Mesothelial cell of epicardium (in vitro differentiated cells): Measurements from ENCODE around the gene CDKL4. TPM values are rescaled to one million over a fixed set of nuclear protein-coding genes. Genes with fewer than 3 reads are reported as not detected.
"Not testable (repeated sequence)": the region's sequence is repeated elsewhere in the genome, so short reads cannot be mapped to it uniquely, and the experiment has no call there.

Experiments
- DNase-seq, 2 experiments: peaks; one replicate each; pipeline ENCODE4 v3.0.0; 2021; ENCODE audit warnings: low spot score in 2 of 2; ENCODE audit not compliant: unreplicated experiment in 2 of 2
- H3K27ac Mint-ChIP-seq: 2 replicates; pipeline ENCODE4 v1.8.0; 2021; ENCODE audit warnings: mixed read lengths
- H3K27me3 Mint-ChIP-seq: 2 replicates; pipeline ENCODE4 v1.8.0; 2021; ENCODE audit warnings: low read depth, mixed read lengths
- H3K36me3 Mint-ChIP-seq: 2 replicates; pipeline ENCODE4 v1.8.0; 2021; ENCODE audit warnings: mixed read lengths
- H3K4me1 Mint-ChIP-seq: 2 replicates; pipeline ENCODE4 v1.8.0; 2021; ENCODE audit warnings: mixed read lengths
- H3K4me3 Mint-ChIP-seq: 2 replicates; pipeline ENCODE4 v1.8.0; 2021; ENCODE audit warnings: mild to moderate bottlenecking, moderate library complexity, mixed read lengths
- H3K9me3 Mint-ChIP-seq: 2 replicates; pipeline ENCODE4 v1.8.0; 2021; ENCODE audit warnings: mixed read lengths
- CTCF ChIP-seq: fragments of 200-600 bp; sonication (generic); IDR thresholded peaks from one replicate; pipeline ENCODE4 v1.5.0; 2021; ENCODE audit warnings: antibody characterized with exemption; ENCODE audit not compliant: unreplicated experiment
- total RNA-seq: library from RNA; stranded (reverse); gene quantifications from 3 replicates; pipeline ENCODE4 v1.2.1, GENCODE V29; 2021

Gene CDKL4
- total RNA-seq, 1 donor from 2014 or later = 1.5 TPM

- no peak for TF ChIP-seq CTCF
- Mint-ChIP-seq H3K9me3 (peaks cover 4% of the 10 kb centered on the region), H3K27ac (no peak overlapping the region), H3K36me3 (peaks cover 26% of the 10 kb centered on the region), H3K4me3 (no peak overlapping the region), H3K4me1 (no peaks in the 10 kb centered on the region), H3K27me3 (no peaks in the 10 kb centered on the region)
- no peak for DNase-seq
Measured at GRCh38 chr2:39246382-39246980, 2.7 kb upstream of the CDKL4 start.

GRCh38 chr2:39244963-39245625, 1.3 kb upstream of the CDKL4 start:
- not testable (repeated sequence) for H3K4me3 Mint-ChIP-seq, H3K9me3 Mint-ChIP-seq, DNase-seq, H3K4me1 Mint-ChIP-seq, H3K27me3 Mint-ChIP-seq, H3K27ac Mint-ChIP-seq
- peaks cover 13% of the 10 kb centered on the region for H3K36me3 Mint-ChIP-seq

- not testable (repeated sequence) for H3K27me3 Mint-ChIP-seq, DNase-seq, H3K9me3 Mint-ChIP-seq, H3K4me3 Mint-ChIP-seq, H3K27ac Mint-ChIP-seq, H3K4me1 Mint-ChIP-seq
- H3K36me3 Mint-ChIP-seq = peaks cover 13% of the 10 kb centered on the region
Measured at GRCh38 chr2:39244241-39244862, 582 bp upstream of the CDKL4 start.

GRCh38 chr2:39241588-39241987, 2.2 kb downstream of the CDKL4 start:
- Mint-ChIP-seq H3K27me3 (no peaks in the 10 kb centered on the region), H3K36me3 (peaks cover 15% of the 10 kb centered on the region), H3K27ac (no peak overlapping the region), H3K9me3 (peaks cover 16% of the 10 kb centered on the region), H3K4me3 (no peak overlapping the region), H3K4me1 (no peaks in the 10 kb centered on the region)
- no peak for DNase-seq
- TF ChIP-seq CTCF = no peak

GRCh38 chr2:39240758-39241157, 3.0 kb downstream of the CDKL4 start:
- DNase-seq = no peak
- H3K27me3 Mint-ChIP-seq = no peaks in the 10 kb centered on the region
- H3K9me3 Mint-ChIP-seq = peaks cover 23% of the 10 kb centered on the region
- TF ChIP-seq CTCF = no peak
- no peaks in the 10 kb centered on the region for H3K4me1 Mint-ChIP-seq
- H3K36me3 Mint-ChIP-seq = peaks cover 22% of the 10 kb centered on the region
- no peak overlapping the region for H3K27ac Mint-ChIP-seq
- no peak overlapping the region for H3K4me3 Mint-ChIP-seq

- Mint-ChIP-seq H3K27me3 (no peaks in the 10 kb centered on the region), H3K36me3 (peaks cover 17% of the 10 kb centered on the region), H3K9me3 (peaks cover 30% of the 10 kb centered on the region), H3K27ac (no peak overlapping the region), H3K4me1 (peaks cover under 1% of the 10 kb centered on the region), H3K4me3 (no peak overlapping the region)
- TF ChIP-seq CTCF = no peak
- no peak for DNase-seq
Measured at GRCh38 chr2:39234754-39235153, 9.0 kb downstream of the CDKL4 start.
